Right hindlimb (tissue), 1 donor: ENCODE measurements around the gene MKNK2.
A peak's percentile ranks its signal among the peaks of the same experiment; 100 is the strongest.

Experiments used
- DNase-seq: peaks from one replicate; pipeline ENCODE4 v3.0.0-alpha.2; 2018

MKNK2 gene

DNA sequence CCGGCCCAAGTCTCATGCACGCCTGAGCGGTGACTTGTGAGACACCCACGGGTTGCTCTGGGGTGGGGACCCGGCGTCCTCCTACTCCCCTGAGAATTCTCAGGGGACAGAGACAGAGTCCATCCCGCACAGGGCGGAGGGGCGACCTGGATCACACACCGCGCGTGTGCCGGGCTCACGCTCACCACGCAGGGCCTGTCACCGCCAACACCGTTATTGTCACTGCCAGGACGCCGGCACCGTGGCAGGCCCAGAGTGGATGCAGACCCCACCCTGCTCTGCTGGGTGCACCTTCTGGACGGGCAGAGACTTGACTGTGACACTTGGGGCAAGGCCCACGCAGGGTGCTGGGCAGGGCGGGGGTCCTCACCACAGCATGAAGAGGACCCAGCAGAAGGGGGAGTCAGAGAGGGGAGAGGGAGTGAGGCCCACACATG, 28.8 kb upstream of the MKNK2 start:
- no peak for DNase-seq

DNA sequence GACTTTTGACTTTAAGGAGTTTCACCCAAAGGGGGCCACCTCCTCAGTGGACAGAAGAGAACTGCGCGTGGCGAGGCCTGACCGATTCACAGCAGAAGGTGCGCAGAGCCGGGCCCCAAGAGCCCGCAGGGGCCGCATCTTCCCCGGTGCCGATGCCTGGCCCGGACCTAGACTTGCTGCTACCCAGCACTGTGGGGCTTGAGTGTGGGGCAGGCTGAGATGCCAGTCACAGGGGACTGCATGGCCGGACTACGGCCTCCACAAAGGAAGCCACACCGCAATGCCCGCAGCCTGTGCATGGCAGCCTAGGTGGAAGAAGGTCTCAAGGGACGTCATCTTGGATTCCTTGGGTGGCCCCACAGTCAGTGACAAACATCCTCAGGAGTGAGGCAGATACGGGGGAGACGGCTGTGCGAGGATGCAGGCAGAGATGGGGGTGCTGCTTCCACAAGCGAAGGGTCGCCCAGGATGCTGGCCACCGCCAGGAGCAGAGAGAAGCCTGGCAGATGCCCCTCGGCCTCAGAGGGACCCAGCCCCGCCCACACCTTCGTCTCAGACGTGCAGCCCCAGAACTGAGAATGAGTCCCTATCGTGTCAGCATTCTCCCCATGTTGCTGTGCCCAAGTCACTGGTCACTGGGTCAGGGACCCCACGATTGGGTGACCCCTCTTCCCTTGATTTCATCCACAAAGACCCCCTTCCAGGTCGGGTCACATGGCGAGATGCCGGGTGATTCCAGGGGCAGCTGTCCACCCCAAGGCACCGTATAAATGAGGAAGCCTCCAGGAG, 28.2 kb upstream of the MKNK2 start:
- no peak for DNase-seq

DNA sequence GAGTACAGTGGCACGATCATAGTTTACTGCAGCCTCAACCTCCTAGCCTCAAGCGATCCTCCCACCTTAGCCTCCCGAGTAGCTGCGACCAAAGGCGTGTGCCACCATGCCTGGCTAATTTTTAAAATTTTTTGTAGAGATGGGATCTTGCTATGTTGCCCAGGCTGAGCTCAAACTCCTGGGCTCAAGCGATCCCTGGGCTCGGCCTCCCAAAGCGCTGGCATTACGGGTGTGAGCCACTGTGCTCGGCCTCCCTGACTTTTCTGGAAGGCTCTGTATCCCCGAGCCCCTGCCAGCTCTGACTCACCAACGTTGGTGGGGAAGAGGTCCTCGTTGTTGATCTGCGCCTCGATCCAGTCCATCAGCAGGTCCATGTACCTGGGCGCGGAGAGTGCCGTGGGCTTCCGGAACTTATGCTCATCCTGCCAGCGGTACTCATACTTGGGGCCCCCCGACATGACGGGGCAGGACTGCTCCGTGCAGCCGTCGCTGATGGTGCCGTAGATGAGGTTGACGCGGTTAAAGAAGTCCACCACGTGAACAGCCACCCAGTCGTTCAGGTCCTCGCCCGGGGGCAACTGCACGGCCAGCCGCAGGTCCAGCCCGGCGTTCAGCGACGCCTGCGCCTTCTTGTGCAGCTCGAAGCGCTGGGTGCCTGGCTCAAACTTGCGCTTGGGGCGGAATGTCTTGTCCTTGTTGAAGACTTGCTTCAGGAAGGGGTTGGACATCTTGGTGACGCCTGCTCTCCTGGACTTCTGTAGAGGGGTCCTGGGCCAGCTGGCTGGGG, 27.0 kb upstream of the MKNK2 start:
- DNase-seq, result no peak

DNA sequence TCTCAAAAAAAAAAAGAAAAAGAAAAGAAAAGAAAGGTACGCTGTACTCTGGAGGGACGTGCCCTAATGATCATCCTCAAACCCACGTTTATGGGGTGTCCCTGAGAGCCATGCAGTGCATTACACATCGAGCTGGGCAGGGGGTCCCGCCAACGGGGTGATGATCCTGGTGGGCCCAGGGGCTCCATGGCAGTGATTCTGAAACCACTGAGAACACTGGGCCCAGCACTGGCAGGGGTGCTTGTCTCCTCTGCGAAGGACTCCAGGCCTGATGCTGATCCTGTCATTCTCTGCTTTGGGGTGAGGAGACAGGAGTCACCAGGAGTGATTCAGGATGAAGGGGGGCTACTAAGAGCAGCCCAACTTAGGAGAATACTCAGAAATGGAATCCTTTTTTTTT, 26.4 kb upstream of the MKNK2 start:
- no peak for DNase-seq

DNA sequence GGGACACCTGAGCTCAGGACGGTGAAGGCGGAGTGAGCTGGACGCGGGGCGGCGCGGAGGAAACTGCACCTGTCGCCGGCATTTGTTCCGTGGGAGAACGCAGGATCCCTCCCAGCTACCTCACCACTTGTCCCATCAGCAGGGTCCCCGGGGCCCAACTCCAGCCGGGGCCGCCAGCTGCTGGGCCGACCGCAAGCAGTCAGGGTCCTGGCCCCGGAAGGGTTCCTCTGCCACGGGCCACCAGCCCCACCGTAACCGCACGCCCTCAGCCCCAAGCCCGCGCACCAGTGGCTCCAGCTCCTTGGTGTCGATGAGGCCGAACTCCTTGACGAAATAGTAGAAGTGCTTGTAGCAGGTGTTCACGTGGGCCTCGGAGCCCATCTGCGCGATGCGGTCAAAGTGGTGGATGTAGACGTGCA, 25.5 kb upstream of the MKNK2 start:
- no peak for DNase-seq

DNA sequence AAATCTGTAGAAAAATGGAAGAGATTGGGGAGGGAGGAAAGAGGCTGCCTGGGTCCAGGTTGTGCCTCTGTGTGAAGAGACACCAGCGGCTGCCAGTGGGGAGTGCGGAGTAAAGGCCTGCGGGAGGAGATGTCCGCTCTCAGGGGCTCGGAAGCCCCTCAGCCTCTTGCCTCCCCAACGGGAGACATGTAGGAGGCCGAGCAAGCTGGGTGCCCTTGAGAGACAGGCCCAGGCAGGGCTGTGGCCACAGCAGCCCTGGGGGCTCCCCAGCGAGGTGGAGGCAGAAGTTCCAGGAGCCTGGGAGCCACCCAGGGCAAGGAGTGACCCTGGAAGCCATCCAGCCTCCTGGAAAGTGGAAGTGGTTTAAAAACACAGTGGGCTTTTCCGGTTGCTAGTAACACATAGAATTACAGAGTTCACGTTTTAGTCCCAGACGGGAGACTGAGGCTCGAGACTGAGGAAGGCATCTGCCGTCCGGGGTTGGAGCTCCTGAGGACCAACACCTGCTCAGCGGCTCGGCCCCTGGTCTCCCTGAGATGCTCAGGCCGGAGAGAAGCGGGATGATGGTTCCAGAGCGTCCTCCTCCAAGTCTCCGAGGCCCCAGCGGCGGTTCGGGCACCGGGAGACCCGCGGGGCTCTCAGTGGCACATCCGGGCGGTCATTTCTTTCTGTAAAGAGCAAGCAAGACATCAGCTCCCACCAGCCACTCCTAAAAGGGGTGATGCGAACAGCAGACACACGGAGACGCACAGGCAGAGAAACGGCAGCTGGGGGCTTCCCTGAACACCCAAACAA, 21.9 kb upstream of the MKNK2 start:
- DNase-seq, result no peak

DNA sequence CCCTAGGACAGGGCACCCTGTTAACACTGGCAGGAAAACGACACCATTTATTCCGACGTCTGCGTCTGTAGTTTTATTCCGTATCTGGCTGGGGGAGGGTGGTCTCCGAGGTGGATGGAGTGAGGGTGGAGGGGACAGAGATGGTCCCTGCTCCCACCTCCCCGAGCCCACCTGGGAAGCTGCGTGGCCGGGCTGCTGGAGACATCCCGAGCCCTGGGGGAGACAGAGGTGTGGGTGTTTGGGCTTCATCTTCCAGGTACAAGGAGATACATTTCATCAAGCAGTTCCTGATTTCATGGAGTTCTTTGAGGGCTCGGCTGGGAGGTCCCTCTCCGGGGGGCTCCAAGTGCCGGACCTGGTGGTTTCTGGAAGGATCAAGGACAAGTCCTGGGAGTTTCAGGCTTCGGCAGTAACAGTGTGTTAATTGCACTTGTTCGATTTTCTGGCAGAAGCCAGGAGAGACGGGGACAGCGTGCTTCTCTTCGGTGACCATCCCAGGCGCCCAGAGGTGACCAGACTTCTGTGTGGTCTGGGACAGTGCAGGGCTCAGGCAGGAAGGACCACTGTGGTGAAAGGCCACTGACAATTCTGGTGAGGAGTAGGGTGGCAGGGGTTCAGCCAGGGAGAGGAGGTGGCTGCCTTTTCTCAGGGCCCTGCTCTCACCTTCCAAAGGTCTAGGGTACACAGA, 20.1 kb upstream of the MKNK2 start:
- no peak for DNase-seq

DNA sequence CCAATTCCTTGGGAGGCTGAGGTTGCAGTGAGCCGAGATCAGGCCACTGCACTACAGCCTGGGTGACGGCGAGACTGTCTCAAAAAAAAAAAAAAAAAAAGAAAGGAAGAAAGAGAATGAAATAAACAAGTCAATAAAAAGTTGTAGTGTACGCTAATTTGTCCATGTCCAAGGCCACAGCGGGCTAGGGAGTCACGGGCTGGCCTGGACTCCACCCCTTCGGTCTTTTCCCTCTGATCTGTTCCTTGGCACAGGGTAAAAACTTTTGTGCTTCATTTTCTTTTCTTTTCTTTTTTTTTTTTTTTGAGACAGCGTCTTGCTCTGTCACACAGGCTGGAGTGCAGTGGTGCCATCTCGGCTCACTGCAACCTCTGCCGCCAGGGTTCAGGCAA, 19.4 kb upstream of the MKNK2 start:
- DNase-seq, result no peak

DNA sequence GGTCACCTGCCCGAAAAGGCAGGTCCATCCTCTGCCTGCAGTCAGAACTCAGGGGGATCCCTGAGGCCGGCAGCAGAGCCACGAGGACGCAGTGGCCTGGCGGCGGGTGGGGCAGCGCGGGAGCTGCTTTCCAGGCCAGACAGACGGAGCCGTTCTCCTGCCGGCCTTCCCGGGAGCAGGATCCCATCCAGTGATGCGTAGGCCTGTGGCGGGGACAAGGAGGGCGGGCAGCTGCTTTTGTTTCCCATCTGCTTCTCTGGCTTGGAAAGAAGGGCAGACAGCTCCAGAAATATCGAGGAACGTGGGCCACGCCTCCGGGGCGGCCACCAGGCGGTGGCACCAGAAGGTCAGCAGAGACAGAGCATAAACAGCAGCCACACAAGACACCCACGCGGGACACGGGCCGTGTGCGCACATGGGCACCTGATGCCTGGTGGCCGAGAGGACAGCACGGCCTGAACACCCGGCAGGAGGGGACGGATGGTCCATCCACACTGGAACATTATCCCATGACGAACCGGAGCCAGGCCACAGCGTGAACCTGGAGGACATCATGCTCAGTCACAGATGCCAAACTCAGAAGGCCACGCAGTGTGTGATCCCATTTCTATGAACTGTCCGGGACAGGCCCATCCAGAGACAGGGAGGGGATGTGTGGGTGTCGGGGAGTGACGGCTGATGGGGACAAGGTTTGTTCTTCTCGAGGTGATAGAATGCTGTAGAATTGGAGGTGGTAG, 13.9 kb upstream of the MKNK2 start:
- DNase-seq, result no peak

DNA sequence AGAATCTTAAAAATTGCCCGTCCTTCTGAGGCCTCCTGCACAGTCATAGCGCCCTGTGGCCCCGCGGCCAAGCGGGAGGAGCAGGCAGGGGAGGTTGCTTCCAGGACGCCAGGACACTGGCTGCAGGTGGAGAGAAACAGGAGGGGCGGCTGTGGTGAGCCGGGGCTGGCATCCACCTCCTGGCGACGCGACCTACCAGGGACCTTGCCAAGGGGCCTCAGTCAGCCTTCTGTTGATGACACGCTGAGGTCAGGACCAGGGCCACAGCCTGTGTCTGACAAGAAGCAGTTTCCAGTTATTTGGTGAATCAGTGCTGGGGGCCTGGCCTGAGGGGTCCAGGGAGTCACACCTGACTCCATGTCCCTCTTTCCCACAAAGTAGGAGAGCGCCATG, 13.3 kb upstream of the MKNK2 start:
- DNase-seq, result no peak

DNA sequence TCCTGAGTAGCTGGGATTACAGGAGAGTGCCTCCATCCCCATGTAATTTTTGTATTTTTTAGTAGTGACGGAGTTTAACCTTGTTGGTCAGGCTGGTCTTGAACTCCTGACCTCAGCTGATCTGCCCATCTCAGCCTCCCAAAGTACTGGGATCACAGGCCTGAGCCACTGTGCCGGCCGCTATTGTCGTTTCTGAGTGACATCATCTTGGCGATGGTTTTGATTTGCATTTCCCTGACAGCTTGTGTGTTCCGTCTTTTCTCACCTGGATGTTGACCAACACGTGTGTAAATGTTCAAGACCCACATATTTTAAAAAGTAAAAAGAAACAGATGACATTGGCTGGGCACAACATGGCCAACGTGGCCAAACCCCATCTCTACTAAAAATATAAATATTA, 12.8 kb upstream of the MKNK2 start:
- no peak for DNase-seq

DNA sequence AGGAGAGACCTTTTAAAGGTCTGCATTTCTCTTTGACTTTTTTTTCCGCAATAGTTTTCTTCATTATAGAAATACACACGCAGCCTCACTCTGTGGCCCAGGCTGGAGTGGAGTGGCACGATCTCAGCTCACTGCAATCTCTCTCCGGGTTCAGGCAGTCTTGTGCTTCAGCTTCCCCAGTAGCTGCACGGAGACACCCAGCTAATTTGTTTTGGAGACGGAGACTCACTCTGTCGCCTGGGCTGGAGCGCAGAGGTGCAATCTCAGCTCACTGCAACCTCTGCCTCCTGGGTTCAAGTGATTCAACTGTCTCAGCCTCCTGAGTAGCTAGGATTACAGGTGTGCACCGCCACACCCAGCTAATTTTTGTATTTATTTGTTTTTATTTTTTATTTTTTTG, 11.7 kb upstream of the MKNK2 start:
- DNase-seq, result no peak

DNA sequence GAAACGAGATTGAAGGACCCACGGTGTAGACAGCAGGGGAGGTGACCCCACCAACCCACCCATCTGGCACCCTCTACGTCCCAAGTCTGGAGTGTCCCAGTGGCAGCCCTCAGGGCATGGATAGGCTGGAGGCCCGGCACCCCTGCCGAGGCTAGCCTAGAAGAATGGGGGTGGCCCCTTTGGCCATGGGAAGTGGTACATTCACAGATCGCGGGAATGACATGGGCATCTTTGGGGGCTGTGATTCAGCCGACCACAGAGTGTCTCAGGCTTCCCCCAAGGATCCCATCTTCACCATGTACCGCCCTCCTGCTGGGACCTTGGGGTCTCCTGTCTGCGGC, 11.3 kb upstream of the MKNK2 start:
- no peak for DNase-seq

DNA sequence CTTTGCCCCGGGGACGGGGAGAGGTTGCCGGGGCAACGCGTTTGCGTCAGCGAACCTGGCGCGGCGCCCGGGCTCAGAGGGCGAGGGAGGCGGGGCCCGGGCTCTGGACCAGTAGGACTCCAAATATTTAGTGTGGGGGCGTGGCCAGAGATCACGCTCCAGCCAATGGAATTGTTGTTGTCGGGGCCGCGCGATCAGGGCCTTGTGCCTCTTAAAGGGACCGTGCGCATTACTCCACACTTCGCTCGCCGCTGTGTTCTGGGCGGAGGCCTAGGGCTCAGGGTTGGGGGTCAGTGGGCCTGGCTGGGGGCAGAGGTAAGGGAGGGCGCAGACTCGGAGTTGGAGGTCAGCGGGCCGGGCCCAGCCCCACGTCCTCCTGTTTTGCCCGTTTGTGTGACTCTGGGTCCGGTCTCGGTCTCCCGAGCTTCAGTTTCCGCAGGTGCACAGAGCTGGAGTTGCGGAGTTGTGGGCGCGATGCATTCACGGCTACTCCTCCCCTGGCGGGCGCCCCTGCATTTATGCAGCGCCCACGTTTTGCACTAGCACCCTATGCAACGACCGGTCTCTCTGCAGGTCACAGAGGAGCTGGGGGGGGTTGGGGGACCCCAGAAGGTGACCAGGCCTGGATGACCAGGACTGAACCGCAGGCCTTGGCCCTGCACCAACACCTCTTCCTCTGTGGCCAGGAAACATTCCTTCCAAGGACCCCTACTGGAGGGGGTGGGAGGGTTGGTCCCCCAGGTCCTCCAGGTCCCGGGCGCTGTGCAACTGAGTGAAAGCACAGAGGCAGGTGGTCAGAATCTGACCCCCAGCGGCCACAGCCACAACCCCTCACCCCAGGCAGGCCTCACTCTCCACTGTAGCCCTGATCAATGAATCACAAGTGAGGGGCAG, 10.7 kb upstream of the MKNK2 start:
- DNase-seq, result peak; percentile 99

DNA sequence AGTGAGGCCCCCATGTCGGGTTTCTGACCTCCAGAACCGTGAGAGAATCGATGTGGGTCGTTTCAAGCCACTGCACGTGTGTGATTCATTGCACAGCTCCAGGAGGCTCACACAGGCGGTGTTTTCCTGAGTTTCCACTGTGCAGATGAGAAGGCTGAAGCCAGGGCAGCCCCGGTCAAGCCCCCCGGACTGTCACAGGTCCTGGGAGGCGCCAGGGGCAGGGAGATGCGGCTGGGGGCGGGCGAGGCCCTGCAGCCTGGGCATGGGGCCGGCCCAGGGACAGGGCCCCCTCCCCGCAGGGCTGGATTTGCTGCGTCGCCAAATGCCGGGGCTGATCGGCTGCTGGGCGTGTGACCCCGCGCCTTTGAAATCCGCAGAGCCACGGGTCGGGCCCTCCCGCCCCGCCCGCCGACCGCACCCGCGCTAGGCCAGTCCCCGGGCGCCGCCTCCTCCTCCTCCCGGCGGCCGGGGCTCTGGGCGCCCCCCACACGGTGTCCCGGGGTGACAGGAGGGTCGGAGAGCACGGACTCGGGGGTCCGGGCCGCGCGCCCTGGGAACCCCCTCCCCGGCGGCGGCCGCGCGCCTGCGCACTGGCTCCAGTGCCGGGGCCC, 9.9 kb upstream of the MKNK2 start:
- peak; percentile 88 for DNase-seq

DNA sequence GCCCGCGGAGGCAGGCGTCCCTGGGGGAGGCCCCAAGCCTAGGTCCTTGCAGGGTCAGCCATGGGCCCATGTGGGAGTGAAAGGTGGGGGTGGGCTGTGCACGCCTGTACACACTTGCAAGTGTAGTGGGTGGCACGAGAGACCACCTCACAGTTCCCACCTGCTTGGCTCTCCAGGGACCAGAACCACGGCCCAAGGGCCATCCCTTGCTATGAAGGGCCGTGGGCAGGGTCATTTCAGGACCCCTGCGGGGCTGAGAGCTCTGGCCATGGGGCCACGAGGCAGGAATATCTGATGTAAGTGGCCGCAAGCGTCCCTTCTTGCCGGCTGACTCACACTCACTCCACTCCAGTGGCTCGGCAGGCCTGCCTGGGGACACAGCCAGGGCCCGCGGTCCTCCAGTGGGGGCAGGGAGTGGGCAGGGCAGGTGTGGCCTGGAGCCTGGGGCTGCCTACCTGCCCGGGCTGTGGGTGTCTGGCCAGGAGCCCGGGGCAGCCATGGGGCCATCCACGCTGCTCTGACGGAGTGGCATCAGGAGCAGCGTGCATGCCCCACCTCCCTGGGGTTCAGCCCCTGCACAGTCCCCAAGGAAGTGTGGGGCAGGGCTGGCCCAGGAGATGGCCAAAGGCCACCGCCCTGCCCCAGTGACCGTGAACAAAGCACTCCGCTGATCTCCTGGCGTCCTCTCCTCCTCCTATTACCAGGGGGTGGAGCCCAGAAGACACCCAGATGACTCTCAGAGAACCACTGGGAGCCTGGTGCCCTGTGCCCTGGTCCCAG, 8.6 kb upstream of the MKNK2 start:
- DNase-seq, result peak; percentile 46

DNA sequence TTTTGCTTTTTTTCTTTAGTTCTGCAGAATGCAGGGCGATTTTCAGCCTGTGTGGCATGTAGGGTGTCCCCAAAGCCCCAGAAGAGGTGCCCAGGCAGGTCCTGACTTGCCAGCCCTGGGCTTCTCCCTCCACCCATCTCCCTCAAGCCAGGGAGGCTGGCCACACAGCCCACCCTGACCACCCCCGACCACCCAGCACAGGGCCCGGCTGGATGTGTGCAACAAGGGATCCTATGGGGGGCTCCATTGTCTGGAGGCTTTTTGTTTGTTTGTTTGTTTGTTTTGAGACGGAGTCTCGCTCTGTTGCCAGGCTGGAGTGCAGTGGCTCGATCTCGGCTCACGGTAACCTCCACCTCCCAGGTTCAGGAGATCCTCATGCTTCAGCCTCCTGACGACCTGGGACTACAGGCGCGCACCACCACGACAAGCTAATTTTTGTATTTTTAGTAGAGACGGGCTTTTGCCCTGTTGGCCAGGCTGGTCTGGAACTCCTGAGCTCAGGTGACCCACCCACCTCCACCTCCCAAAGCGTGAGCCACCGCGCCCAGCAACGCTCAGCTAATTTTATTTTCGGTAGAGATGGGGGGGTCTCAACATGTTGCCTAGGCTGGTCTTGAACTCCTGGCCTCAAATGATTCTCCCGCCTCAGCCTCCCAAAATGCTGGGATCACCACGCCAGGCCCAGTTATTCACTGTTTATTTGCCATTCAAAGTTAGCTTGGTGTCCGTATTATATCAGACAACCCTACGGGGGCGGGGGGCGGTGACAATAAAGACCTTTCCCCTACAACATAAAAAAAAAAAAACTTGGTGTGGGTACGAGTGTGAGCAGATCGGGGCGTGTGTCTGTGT, 7.8 kb upstream of the MKNK2 start:
- no peak for DNase-seq

DNA sequence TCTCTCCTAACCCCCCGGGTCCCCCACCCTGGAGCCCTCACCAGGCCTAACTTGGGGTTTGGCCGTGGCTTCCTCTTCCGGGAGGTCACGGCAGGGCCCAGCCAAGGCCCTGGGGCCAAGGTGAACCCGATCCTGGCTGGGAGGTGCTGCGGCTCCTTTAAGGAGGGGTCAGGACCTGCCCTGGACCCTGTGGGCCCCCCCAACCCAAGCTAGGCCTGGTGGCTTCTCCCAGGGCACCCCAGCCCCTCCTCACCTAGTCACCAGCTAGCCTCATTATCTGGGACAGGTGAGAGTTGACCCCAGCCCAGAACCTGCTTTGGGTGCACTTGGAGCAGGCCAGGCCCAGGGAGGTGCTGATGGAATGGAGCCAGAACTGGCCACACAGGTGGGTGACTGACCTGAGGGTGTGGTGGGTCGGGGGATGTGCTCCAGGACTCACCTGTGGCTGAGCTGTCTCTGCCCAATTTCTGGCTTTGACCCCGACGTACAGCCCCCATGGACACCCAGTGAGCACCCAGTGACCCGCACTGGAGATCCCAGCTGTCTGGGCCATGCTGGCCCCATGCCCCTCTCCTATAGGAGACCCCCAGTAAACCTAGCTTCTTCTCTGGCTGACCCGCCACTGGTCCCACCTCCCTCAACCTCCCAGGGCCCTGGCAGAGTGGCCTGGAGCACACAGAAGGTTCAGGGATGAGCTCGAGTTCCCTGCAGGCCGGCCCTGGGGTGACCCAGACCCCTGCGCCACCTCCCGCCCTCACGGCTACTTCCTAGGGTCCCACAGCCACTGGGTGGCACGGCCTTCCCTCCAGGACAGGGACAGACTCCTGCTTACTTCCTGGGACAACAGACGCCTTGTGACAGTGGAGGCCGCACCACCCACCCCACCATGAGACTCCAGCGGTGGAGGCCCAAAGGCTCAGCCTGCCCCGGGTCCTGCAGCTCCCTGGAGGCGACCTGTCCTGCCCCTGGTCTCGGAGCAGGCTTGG, 6.7 kb upstream of the MKNK2 start:
- DNase-seq, result peak; percentile 33
